ENCODE measurements around the gene CSTF2.

Gene CSTF2

GRCh38 chrX:100819837-100820666 lies at the start of gene CSTF2:
CSTF2 (plus strand) TSS chrX:100820391; CDS start chrX:100820417, 26 bp downstream.
- Histone ChIP-seq H3K4me3 (ENCODE audit: low read depth, low read length) (peak within 1 kb of the TSS; percentile 72), H3K4me1 (ENCODE audit: control insufficient read depth, insufficient read depth, low read length) (no peaks in the 10 kb centered on the region), H3K9me3 (ENCODE audit: control insufficient read depth, insufficient read depth, low read depth, low read length) (no peaks in the 10 kb centered on the region), H3K27ac (ENCODE audit: extremely low read depth, low read depth, low read length) (no peak within 1 kb of the TSS; the same call in 1 of the 2 replicates), H3K36me3 (ENCODE audit: control insufficient read depth in 2 of 2, insufficient read depth in 1 of 2, low read length in 2 of 2) (peaks cover 24 to 31% of the 10 kb centered on the region in 2 experiments; a peak in 2 of 3 replicates)
- POLR2A ChIA-PET = interaction anchor here (0.6 to 1.3 kb wide), 3 partner anchors 198 to 278 kb away, joined by 3 to 4 read pairs (median 3); partner anchors contain the start of gene CENPI
- CTCF ChIA-PET = interaction anchor here (0.7 to 1.0 kb wide), 3 partner anchors 10 to 407 kb away, joined by 3 to 4 read pairs (median 3); no protein-coding TSS in a partner anchor
- 0 out of 2 replicates have a peak, but pooled peaks have one; percentile 20 for TF ChIP-seq KLF1 (tag by site-specific recombination; IDR thresholded peaks at IDR 0.05)
- TF ChIP-seq ZNF302 (tag by site-specific recombination; IDR thresholded peaks at IDR 0.05; ENCODE audit: low read depth) = no peak
- no peak for TF ChIP-seq ZNF174 (tag by site-specific recombination; IDR thresholded peaks at IDR 0.05)
- TF ChIP-seq ZNF677 (tag by site-specific recombination; IDR thresholded peaks at IDR 0.05) = no peak
- TF ChIP-seq ZBTB49 (tag by site-specific recombination; IDR thresholded peaks at IDR 0.05; ENCODE audit: low read depth) = no peak
- no peak for TF ChIP-seq ZNF701 (tag by site-specific recombination; IDR thresholded peaks at IDR 0.05)
- TF ChIP-seq IKZF3 (tag by site-specific recombination; IDR thresholded peaks at IDR 0.05) = no peak
- TF ChIP-seq ZNF670 (tag by site-specific recombination; IDR thresholded peaks at IDR 0.05; ENCODE audit: low read depth) = no peak
- TF ChIP-seq ZNF664 (tag by site-specific recombination; IDR thresholded peaks at IDR 0.05) = no peak
- TF ChIP-seq SP7 (tag by site-specific recombination; IDR thresholded peaks at IDR 0.05) = peak; percentile 31; the same call in 1 of the 2 replicates
- 0 out of 2 replicates have a peak, but pooled peaks have one; percentile 27 for TF ChIP-seq PATZ1 (tag by site-specific recombination; IDR thresholded peaks at IDR 0.05)
- no peak for TF ChIP-seq ZFHX2 (tag by site-specific recombination; conservative IDR thresholded peaks at IDR 0.05)
- TF ChIP-seq TRIM28 (IDR thresholded peaks at IDR 0.05; ENCODE audit: borderline replicate concordance, low read length) = peak; percentile 56; the same call in 1 of the 2 replicates
- peak; percentile 97 for TF ChIP-seq ZBTB11 (tag by site-specific recombination; conservative IDR thresholded peaks at IDR 0.05; ENCODE audit: low read depth)
- peak; percentile 77 for TF ChIP-seq SP3 (tag by site-specific recombination; IDR thresholded peaks at IDR 0.05)
- no peak for TF ChIP-seq ZNF791 (tag by site-specific recombination; IDR thresholded peaks at IDR 0.05)
- TF ChIP-seq ZNF654 (tag by site-specific recombination; IDR thresholded peaks at IDR 0.05; ENCODE audit: low read depth) = no peak
- peak; percentile 74 for TF ChIP-seq YY1 (tag by site-specific recombination; IDR thresholded peaks at IDR 0.05)
- no peak for TF ChIP-seq ZNF16 (tag by site-specific recombination; IDR thresholded peaks at IDR 0.05; ENCODE audit: low read depth)
- TF ChIP-seq ZNF362 (tag by site-specific recombination; IDR thresholded peaks at IDR 0.05) = no peak
- no peak for TF ChIP-seq ZNF26 (tag by site-specific recombination; IDR thresholded peaks at IDR 0.05)
- no peak for TF ChIP-seq ZNF707 (tag by site-specific recombination; IDR thresholded peaks at IDR 0.05)
- no peak for TF ChIP-seq ZNF792 (tag by site-specific recombination; IDR thresholded peaks at IDR 0.05)

All from HEK293 (cell line).